Activated B cell treated with CpG ODN at 0.5 μM for 24 hours (primary cell): ENCODE measurements around the gene SLC16A7. TPM values are rescaled to one million over a fixed set of nuclear protein-coding genes. Genes with fewer than 3 reads are reported as not detected.
"Not testable (repeated sequence)": the region's sequence is repeated elsewhere in the genome, so short reads cannot be mapped to it uniquely, and the experiment has no call there.

Experiments
- ATAC-seq: fragments of 200-7000 bp; cut with Tn5 transposase; one replicate; pipeline ENCODE4 v1.10.0; 2021; ENCODE audit warnings: low read depth, mild to moderate bottlenecking, moderate library complexity
- CTCF ChIA-PET: fragments of 350-600 bp; sonication (Branson Sonifier 250); formaldehyde crosslinking; loops from one replicate; lab custom pipeline; 2021; ENCODE audit warnings: antibody characterized with exemption; lab: Charles Lee
- POLR2A ChIA-PET: fragments of 350-600 bp; sonication (Branson Sonifier 250); formaldehyde crosslinking; loops from one replicate; lab custom pipeline; 2021; ENCODE audit warnings: antibody characterized with exemption; lab: Charles Lee
- DNase-seq: peaks from one replicate; pipeline ENCODE4 v3.0.0; 2022
- H3K27ac Mint-ChIP-seq: one replicate; pipeline ENCODE4 v1.8.0; 2020; ENCODE audit warnings: mixed read lengths
- H3K27me3 Mint-ChIP-seq: one replicate; pipeline ENCODE4 v1.8.0; 2021; ENCODE audit warnings: mixed read lengths
- H3K36me3 Mint-ChIP-seq: one replicate; pipeline ENCODE4 v1.8.0; 2021; ENCODE audit warnings: low read depth, mixed read lengths
- H3K4me1 Mint-ChIP-seq: one replicate; pipeline ENCODE4 v1.8.0; 2021; ENCODE audit warnings: mixed read lengths
- H3K4me3 Mint-ChIP-seq: one replicate; pipeline ENCODE4 v1.8.0; 2020; ENCODE audit warnings: mild to moderate bottlenecking, mixed read lengths
- H3K9me3 Mint-ChIP-seq: one replicate; pipeline ENCODE4 v1.8.0; 2020; ENCODE audit warnings: mixed read lengths
- CTCF ChIP-seq: fragments of 200-600 bp; IDR thresholded peaks from one replicate; pipeline ENCODE4 v1.8.0; 2022; ENCODE audit warnings: antibody characterized with exemption, mild to moderate bottlenecking
- intact Hi-C: fragments of 100-400 bp; cut with micrococcal nuclease; formaldehyde crosslinking; loops from one replicate; pipeline ENCODE4 v1.15.1; 2024
- total RNA-seq: library from RNA; stranded (reverse); gene quantifications from 2 replicates; pipeline ENCODE4 v1.2.3, GENCODE V29; 2022

SLC16A7 gene
- total RNA-seq, 1 donor from 2014 or later = 22.4 TPM

- Mint-ChIP-seq H3K4me1 (peaks cover 50% of the 10 kb centered on the region), H3K9me3 (no peaks in the 10 kb centered on the region), H3K27ac (no peak overlapping the region), H3K4me3 (no peak overlapping the region), H3K36me3 (peaks cover 24% of the 10 kb centered on the region), H3K27me3 (no peaks in the 10 kb centered on the region)
- no peak for DNase-seq
- TF ChIP-seq CTCF = no peak
- no peak for ATAC-seq
- ChIA-PET POLR2A (no interaction called here), CTCF (no interaction called here)
- intact Hi-C loops = no loop called here
Measured at GRCh38 chr12:59600171-59600570, 4.3 kb downstream of the SLC16A7 start.

- ChIA-PET CTCF (no interaction called here), POLR2A (no interaction called here)
- TF ChIP-seq CTCF = no peak
- Mint-ChIP-seq H3K27ac (no peak overlapping the region), H3K36me3 (peaks cover 22% of the 10 kb centered on the region), H3K9me3 (no peaks in the 10 kb centered on the region), H3K4me3 (no peak overlapping the region), H3K4me1 (peaks cover 29% of the 10 kb centered on the region), H3K27me3 (no peaks in the 10 kb centered on the region)
- DNase-seq = no peak
- intact Hi-C loops = no loop called here
- ATAC-seq = no peak
Measured at GRCh38 chr12:59603754-59604153, 7.9 kb downstream of the SLC16A7 start.

GRCh38 chr12:59612823-59613434, 17.1 kb downstream of the SLC16A7 start:
- H3K36me3 Mint-ChIP-seq = peaks cover 46% of the 10 kb centered on the region
- CTCF ChIA-PET, DNase-seq, H3K27ac Mint-ChIP-seq, H3K4me3 Mint-ChIP-seq, intact Hi-C loops, H3K4me1 Mint-ChIP-seq, ATAC-seq, H3K27me3 Mint-ChIP-seq, POLR2A ChIA-PET: not testable (repeated sequence)
- H3K9me3 Mint-ChIP-seq = peaks cover 20% of the 10 kb centered on the region

GRCh38 chr12:59615392-59616165, 19.8 kb downstream of the SLC16A7 start:
- POLR2A ChIA-PET = interaction anchor here (0.6 kb wide), 1 partner anchor 111 kb away, joined by 3 read pairs; no protein-coding TSS in a partner anchor
- Mint-ChIP-seq H3K27ac (no peak overlapping the region), H3K27me3 (no peaks in the 10 kb centered on the region), H3K4me1 (peaks cover 19% of the 10 kb centered on the region), H3K36me3 (peaks cover 30% of the 10 kb centered on the region), H3K9me3 (peaks cover 17% of the 10 kb centered on the region), H3K4me3 (no peak overlapping the region)
- DNase-seq = no peak
- intact Hi-C loops = no loop called here
- CTCF ChIA-PET = no interaction called here
- TF ChIP-seq CTCF = no peak
- no peak for ATAC-seq

DNA sequence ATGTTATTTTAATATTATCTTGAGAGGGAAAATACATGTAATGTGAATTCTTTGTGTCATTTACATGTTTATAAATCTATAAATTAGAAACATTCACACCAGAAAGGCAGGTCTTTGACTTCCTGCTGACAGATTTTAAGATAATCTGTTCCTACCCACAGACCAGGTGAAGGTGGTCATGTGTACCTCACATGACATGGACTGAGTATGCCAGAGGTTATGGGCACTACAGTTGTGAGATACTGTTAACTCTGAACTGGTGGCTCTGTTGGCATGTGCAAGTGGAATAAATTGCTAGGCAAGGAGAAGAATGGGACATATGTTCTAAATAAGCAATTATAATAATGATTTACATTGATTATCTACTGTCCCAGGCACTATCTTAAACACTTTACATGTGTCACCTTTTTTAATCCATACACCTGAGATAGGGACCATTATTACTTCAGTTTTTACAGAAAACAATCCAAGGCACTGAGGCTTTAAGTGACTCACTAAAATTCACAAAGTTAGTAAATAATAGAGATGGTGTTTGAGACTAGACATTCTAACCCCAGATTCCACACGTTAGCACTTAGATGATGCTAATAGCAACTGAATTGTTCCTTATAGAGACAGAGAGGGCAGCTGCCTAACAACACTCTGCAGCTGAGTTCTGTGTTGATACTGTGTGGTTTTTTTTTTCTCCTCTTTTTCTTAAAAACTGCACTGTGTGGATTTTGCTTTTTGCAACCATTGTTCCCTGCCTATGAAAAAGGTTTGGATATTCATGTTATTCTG, 23.8 kb downstream of the SLC16A7 start:
- DNase-seq = no peak
- peaks cover 34% of the 10 kb centered on the region for H3K4me1 Mint-ChIP-seq
- CTCF ChIA-PET = no interaction called here
- H3K9me3 Mint-ChIP-seq = no peaks in the 10 kb centered on the region
- H3K27me3 Mint-ChIP-seq = no peaks in the 10 kb centered on the region
- no peak for TF ChIP-seq CTCF
- no peak overlapping the region for H3K4me3 Mint-ChIP-seq
- ATAC-seq = peak; percentile 37
- POLR2A ChIA-PET = no interaction called here
- no peaks in the 10 kb centered on the region for H3K36me3 Mint-ChIP-seq
- intact Hi-C loops = loop anchor here (2.0 kb wide), 2 partner anchors 15 to 23 kb away; partner anchors contain the start of gene SLC16A7
- peak overlapping the region; percentile 62 for H3K27ac Mint-ChIP-seq
